Stomach (tissue), 9 donors: ENCODE measurements around the gene ATRNL1. TPM values are rescaled to one million over a fixed set of nuclear protein-coding genes. Genes with fewer than 3 reads are reported as not detected.

Source experiments
- DNase-seq, 2 donors: peaks; one replicate each; pipeline versions ENCODE4 v3.0.0 to v3.0.0-alpha.2; 2013 to 2019
- H3K27ac ChIP-seq, 5 donors: fragments of 200-600 bp in 4 of 5; sonication (generic) in 4 of 5; one replicate each; pipeline ENCODE4 v1.5.1; 2013 to 2019; ENCODE audit warnings: mild to moderate bottlenecking in 1 of 5, moderate library complexity in 1 of 5
- H3K27me3 ChIP-seq, 3 donors: fragments of 200-600 bp; sonication (generic); one replicate each; pipeline ENCODE4 v1.5.1; 2017 to 2019; ENCODE audit warnings: mixed run types in 1 of 3
- H3K36me3 ChIP-seq, 4 donors: fragments of 200-600 bp; sonication (generic); 1 replicate in 3 of 4; 2 replicates in 1 of 4; pipeline ENCODE4 v1.5.1; 2016 to 2019
- H3K4me1 ChIP-seq, 4 donors: fragments of 200-600 bp; sonication (generic); one replicate each; pipeline ENCODE4 v1.5.1; 2016 to 2019
- H3K4me3 ChIP-seq, 4 donors: fragments of 200-600 bp; sonication (generic) in 3 of 4; one replicate each; pipeline ENCODE4 v1.5.1; 2016 to 2019; ENCODE audit warnings: mild to moderate bottlenecking in 1 of 4
- H3K9me3 ChIP-seq, 4 donors: fragments of 200-600 bp; sonication (generic); one replicate each; pipeline ENCODE4 v1.5.1; 2016 to 2019
- CTCF ChIP-seq, 7 experiments: fragments of 450-650 bp in 4 of 7; fragments of 200-600 bp in 3 of 7; sonication (generic) in 3 of 7; IDR thresholded peaks; one replicate each; pipeline ENCODE4 v1.5.1; 2016 to 2019; ENCODE audit warnings: antibody characterized with exemption in 7 of 7, control low read depth in 2 of 7, mild to moderate bottlenecking in 1 of 7
- EP300 ChIP-seq: sonication (generic); formaldehyde crosslinking; IDR thresholded peaks from one replicate; pipeline ENCODE4 v1.6.1; 2017; ENCODE audit warnings: antibody characterized with exemption
- POLR2A ChIP-seq, 4 donors: fragments of 450-650 bp; IDR thresholded peaks; one replicate each; pipeline ENCODE4 v1.6.1; 2016; ENCODE audit warnings: antibody characterized with exemption in 4 of 4, control low read depth in 2 of 4, mild to moderate bottlenecking in 1 of 4, moderate library complexity in 1 of 4
- POLR2AphosphoS5 ChIP-seq, 3 donors: sonication (generic); formaldehyde crosslinking; IDR thresholded peaks; one replicate each; pipeline ENCODE4 v1.6.1; 2016; ENCODE audit warnings: antibody characterized with exemption in 3 of 3
- WGBS, 5 donors: extraction: QIAGEN DNeasy Blood & Tissue Kit in 3 of 5; methylation state at CpG; one replicate each; pipeline versions ENCODE4 v1.1.5 to v1.1.7; 2013 to 2018; 5-methylcytosine and 5-hydroxymethylcytosine counted together
- intact Hi-C: fragments of 100-400 bp; cut with DNase I; formaldehyde crosslinking; loops from one replicate; pipeline ENCODE4 v1.15.1; 2023; ENCODE audit warnings: low total_unique reads
- polyA plus RNA-seq, 3 donors: library from polyadenylated mRNA; stranded (reverse); fragments of 200-250 nt; gene quantifications; one replicate each; pipeline ENCODE4 v1.2.3, GENCODE V29; 2013
- total RNA-seq, 5 donors: library from RNA; depleted of rRNA; stranded (reverse); fragments of >200 nt; gene quantifications; one replicate each; pipeline versions ENCODE4 v1.1.0 to v1.2.3, GENCODE V29; 2014 to 2016
- donor health status: healthy with polysubstance abuse.
- donor health status: Bipolar disorder and iron deficiency.
- donor health status: healthy.

ATRNL1 gene
- total and polyA plus RNA-seq, 8 donors, result 0.12 to 50.7 (median 0.72) TPM; not detected in 1

- peak in 1 of 2 donors; percentile 29 for DNase-seq
- WGBS, 5 donors, result 9 to 16% (median 12%) methylated on average over 4 of the region's 4 CpGs
- TF ChIP-seq CTCF (IDR thresholded peaks at IDR 0.05), result no peak
- TF ChIP-seq POLR2A (IDR thresholded peaks at IDR 0.05), result no peak
- intact Hi-C loops, result no loop called here
- no peak overlapping the region for H3K27ac ChIP-seq
- no peak overlapping the region for H3K4me3 ChIP-seq
- H3K36me3 ChIP-seq, result no peaks in the 10 kb centered on the region
- H3K9me3 ChIP-seq, result no peaks in the 10 kb centered on the region
- H3K4me1 ChIP-seq, result no peaks in the 10 kb centered on the region
- H3K27me3 ChIP-seq, result no peaks in the 10 kb centered on the region
Measured at GRCh38 chr10:115432188-115432819, 339.1 kb downstream of the ATRNL1 start.

- intact Hi-C loops, result no loop called here
- no peaks in the 10 kb centered on the region for H3K36me3 ChIP-seq
- no peak overlapping the region for H3K27ac ChIP-seq
- H3K9me3 ChIP-seq, result no peaks in the 10 kb centered on the region
- no peaks in the 10 kb centered on the region for H3K27me3 ChIP-seq
- no peak overlapping the region for H3K4me3 ChIP-seq
- 43 to 72% (median 62%) methylated on average over 3 of the region's 3 CpGs for WGBS, 5 donors
- no peak for DNase-seq
- H3K4me1 ChIP-seq, result no peaks in the 10 kb centered on the region
- TF ChIP-seq EP300, result no peak
Measured at GRCh38 chr10:115436999-115437398, 343.8 kb downstream of the ATRNL1 start.

GRCh38 chr10:115441907-115442545 is 348.9 kb downstream of the ATRNL1 start:
- H3K4me1 ChIP-seq, result no peaks in the 10 kb centered on the region
- H3K27me3 ChIP-seq, result no peaks in the 10 kb centered on the region
- intact Hi-C loops, result no loop called here
- H3K9me3 ChIP-seq, result no peaks in the 10 kb centered on the region
- DNase-seq, result no peak
- no peaks in the 10 kb centered on the region for H3K36me3 ChIP-seq
- H3K4me3 ChIP-seq, result no peak overlapping the region
- TF ChIP-seq POLR2A (IDR thresholded peaks at IDR 0.05) (no peak), CTCF (IDR thresholded peaks at IDR 0.05) (peak in 1 of 7 experiments; percentile 15), EP300 (no peak), POLR2AphosphoS5 (IDR thresholded peaks at IDR 0.05) (no peak)
- 47 to 60% (median 52%) methylated on average over 2 of the region's 2 CpGs for WGBS, 5 donors
- no peak overlapping the region for H3K27ac ChIP-seq

GRCh38 chr10:115456812-115457211 is 363.6 kb downstream of the ATRNL1 start:
- H3K4me1 ChIP-seq, result no peaks in the 10 kb centered on the region
- TF ChIP-seq CTCF (IDR thresholded peaks at IDR 0.05) (no peak), EP300 (no peak), POLR2AphosphoS5 (IDR thresholded peaks at IDR 0.05) (no peak), POLR2A (IDR thresholded peaks at IDR 0.05) (no peak)
- intact Hi-C loops, result no loop called here
- H3K36me3 ChIP-seq, result no peaks in the 10 kb centered on the region
- WGBS, 5 donors, result 77 to 96% (median 92%) methylated on average over 5 of the region's 5 CpGs
- DNase-seq, result no peak
- H3K27ac ChIP-seq, result no peak overlapping the region
- H3K9me3 ChIP-seq, result peaks cover 0 to 21% (median 13%) of the 10 kb centered on the region in 4 donors
- no peak overlapping the region for H3K4me3 ChIP-seq
- no peaks in the 10 kb centered on the region for H3K27me3 ChIP-seq

- Histone ChIP-seq H3K27ac (no peak overlapping the region), H3K4me1 (no peaks in the 10 kb centered on the region), H3K27me3 (no peaks in the 10 kb centered on the region), H3K4me3 (no peak overlapping the region), H3K9me3 (no peaks in the 10 kb centered on the region), H3K36me3 (no peaks in the 10 kb centered on the region)
- intact Hi-C loops, result no loop called here
- 84 to 93% (median 89%) methylated on average over 2 of the region's 2 CpGs for WGBS, 5 donors
- no peak for DNase-seq
- TF ChIP-seq CTCF (IDR thresholded peaks at IDR 0.05) (no peak), POLR2A (IDR thresholded peaks at IDR 0.05) (no peak), POLR2AphosphoS5 (IDR thresholded peaks at IDR 0.05) (no peak), EP300 (no peak)
Measured at GRCh38 chr10:115483294-115483693, 390.1 kb downstream of the ATRNL1 start.
